ENCODE measurements around the gene VPS29.
"Not testable (repeated sequence)": the region's sequence is repeated elsewhere in the genome, so short reads cannot be mapped to it uniquely, and the experiment has no call there.

VPS29 gene

DNA sequence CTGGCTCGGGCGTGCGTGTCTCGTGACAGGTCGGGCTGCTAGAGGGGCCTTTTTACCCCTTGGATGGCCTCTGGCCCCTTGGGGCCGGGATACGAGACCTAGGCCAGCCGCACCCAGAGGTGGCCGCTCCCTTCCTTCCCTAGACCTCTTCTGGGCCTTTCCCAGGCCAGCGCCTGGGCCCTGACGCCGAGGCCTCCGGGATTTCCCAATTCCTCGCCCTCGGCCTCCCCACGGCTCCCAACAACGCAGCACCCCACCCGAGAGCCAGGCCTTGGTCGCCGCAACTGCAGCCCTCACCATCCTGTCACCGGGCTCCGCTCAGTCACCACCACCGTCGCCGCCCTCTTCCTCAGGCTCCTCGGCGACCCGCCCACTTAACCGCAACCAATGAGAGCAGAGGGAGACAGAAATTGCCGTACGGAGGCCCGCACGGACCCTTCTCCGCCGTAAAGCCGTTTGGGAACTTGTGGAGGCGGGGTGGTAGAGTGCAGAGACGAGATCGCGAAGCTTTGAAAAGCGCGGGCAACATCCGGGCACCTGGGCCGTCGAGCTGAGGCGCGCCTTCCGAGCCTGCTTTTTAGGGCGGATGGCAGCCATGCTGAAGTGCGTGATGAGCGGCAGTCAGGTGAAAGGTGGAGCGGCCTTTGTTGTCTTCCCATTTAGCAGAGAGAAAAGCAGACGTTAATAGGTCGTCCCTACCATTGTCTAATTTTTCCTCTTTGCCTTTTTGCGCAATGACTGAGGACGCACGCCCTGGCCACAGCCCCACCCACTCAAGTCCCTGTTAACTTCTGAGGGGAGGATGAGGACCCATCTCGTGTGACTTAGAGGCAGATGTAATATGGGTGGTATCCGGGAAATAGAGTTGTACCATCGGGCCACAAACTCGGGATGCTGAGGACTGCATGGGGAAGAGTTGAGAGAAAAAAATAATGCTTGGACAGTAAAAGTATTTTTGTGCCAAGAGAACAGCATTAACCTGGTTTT lies at the start of gene VPS29, which contains the start of gene RAD9B:
TSS of gene VPS29 (minus strand) at position 360 of the 987 bp plus-strand sequence. CDS start at position 300, 60 bp downstream.
TSS of gene RAD9B (plus strand) at position 580 of the 987 bp plus-strand sequence. CDS start at position 587, 7 bp downstream.
- peak; percentile 93 to 96 for DNase-seq (ENCODE audit: low read depth in 2 of 2)

DNA sequence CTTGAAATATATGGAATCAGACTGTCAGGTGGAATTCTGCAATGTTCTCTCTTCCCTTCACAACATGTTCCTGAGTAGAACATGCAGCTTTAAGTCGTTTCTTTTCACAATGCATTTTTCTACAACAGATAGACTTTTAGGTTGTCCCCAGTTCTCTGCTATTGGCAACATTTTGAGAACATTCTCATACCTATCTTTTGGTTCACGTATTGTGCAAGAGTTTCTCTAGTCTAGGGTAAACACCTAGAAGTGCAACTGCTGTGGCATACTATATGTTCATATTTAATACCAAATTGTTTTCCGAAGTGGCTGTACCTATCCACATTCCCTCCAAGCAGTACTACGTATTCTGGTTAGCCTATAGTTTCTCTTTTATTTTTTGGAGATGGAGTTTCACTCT lies 49.1 kb upstream of the VPS29 start:
- no peak for DNase-seq (ENCODE audit: low read depth in 2 of 2)

- DNase-seq (ENCODE audit: low read depth in 2 of 2): no peak
Observed at GRCh38 chr12:110549716-110550115, 47.8 kb upstream of the VPS29 start.

DNA sequence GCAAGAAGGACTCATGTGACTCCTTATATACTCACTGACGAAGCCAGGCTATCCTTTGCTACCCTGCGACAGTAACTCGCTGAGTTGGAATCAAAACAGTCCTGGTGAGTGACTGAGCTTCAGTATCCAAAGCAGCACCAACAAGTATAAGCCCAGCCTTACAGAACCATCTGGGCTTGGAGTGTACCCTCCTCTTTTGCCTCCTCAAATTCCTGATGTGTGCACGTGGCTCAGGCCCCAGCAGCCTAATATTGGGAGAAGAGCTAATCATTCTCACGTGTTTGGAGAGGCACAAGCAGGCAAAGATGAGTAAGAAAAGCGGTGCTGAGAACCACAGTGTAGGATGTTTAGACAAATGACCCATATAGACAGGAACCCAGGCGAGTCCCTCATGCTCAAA lies 46.8 kb upstream of the VPS29 start:
- no peak for DNase-seq (ENCODE audit: low read depth in 2 of 2)

DNA sequence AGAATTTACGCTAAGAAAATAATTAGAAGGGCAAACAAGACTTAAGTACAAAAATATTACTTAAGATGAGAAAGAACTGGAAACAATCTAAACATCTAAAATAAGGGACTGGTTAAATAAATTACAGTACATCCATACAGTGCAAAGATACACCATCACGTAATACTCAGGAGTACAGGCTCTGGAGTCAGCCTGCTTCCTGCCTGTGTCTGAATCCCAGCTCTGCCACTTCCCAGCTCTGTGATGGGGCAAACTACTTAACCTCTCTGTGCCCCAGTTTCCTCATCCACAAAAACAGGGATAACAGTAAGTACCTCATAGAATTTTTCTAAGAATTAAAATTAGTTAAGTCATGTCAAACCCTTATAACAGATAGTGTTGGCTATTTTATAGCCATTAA lies 45.2 kb upstream of the VPS29 start:
- no peak for DNase-seq (ENCODE audit: low read depth in 2 of 2)

- no peak for DNase-seq (ENCODE audit: low read depth in 2 of 2)
Observed at GRCh38 chr12:110546339-110546738, 44.4 kb upstream of the VPS29 start.

- DNase-seq (ENCODE audit: low read depth in 2 of 2): no peak
Observed at GRCh38 chr12:110545812-110546211, 43.9 kb upstream of the VPS29 start.

- not testable (repeated sequence) for DNase-seq (ENCODE audit: low read depth in 2 of 2)
Observed at GRCh38 chr12:110545259-110545658, 43.3 kb upstream of the VPS29 start.

GRCh38 chr12:110543965-110544364 lies 42.1 kb upstream of the VPS29 start:
- no peak for DNase-seq (ENCODE audit: low read depth in 2 of 2)

DNA sequence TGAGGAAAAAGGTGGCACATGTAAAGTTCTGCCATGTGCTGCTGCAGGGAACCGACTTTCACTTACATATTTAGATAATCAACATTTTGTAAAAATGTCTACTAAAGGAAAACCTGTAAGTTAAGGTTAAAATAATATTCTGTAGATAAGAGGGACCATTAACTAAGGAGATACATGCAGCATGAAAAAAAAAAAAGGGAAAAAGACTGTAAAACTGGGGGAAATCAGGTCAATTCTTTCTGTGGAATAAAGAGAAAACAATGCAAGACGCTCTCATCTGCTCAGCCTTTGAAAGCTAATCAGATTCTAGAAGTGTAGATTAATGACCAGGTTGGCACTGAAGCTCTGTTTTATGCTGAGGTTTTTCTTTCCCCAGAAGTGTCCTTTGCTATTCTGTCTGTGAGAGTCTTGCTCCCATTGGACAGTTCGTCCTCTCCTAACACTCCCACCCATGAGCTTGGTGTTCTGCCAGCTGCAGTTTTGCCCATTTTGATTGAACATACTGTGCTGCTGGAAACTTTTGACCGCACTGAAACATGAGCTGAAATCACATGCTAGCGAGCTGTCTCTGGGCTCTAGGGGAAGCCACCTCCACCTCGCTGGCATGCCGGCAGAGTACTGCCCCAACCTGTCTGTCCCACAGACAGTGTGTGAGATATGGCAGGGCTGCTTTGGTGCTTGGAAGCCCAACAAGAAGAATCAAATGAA lies 41.5 kb upstream of the VPS29 start:
- DNase-seq (ENCODE audit: low read depth in 2 of 2): no peak

DNA sequence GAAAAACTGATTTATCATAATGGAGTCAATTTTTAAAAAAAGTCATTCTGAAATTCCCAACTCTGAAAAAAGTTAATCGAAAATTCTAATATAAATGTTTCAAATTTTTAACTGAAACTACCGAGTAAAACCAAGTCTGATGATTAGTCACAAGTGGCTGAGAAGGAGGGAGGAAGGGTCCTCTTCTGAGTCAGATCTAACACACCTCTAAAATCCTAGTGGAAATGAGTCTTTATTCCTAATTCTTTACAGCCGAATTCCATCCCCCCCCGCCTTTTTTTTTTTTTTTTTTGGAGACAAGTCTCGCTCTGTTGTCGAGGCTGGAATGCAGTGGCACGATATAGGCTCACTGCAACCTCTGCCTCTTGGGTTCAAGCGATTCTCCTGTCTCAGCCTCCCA lies 38.1 kb upstream of the VPS29 start:
- no peak for DNase-seq (ENCODE audit: low read depth in 2 of 2)

DNA sequence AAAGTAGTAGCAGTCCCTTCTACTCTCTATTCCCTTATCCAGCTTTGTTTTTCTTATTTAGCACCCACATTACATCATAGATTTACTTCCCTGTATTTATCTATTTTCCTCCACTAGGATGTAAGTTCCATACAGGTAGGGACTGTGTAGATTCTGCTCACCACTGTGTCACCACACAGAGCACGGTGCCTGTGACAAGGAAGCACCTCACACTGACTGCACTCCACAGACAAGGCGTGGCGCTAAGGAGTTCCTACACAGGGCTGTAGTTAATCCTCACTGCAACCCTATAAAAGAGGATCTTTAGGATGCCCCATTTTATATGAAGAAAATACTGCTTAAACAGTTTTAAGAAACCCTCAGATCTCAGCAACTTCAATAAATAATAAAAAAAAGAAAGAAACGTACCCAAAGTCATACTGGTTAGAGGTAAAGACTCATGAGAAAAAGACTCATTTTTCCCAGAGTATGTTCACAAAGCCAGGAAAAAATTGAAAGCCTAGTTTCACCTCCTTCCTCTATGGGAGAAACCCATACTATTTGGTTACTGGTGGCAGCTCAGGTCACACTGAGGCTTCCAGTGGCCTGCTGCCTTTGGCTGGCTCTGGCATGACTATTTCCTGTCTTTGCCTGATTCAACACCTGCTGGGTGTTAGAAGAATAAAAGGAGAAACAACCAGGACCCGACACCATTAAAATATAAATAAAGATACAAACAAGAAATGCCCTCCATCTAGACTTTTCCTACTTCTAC lies 37.1 kb upstream of the VPS29 start:
- DNase-seq (ENCODE audit: low read depth in 2 of 2): no peak

- DNase-seq (ENCODE audit: low read depth in 2 of 2): no peak
Observed at GRCh38 chr12:110537605-110538409, 35.9 kb upstream of the VPS29 start.

GRCh38 chr12:110536834-110537604 lies 35.1 kb upstream of the VPS29 start:
- DNase-seq (ENCODE audit: low read depth in 2 of 2): no peak

- no peak for DNase-seq (ENCODE audit: low read depth in 2 of 2)
Observed at GRCh38 chr12:110534811-110535210, 32.9 kb upstream of the VPS29 start.

GRCh38 chr12:110533607-110534006 lies 31.7 kb upstream of the VPS29 start:
- no peak for DNase-seq (ENCODE audit: low read depth in 2 of 2)

GRCh38 chr12:110532644-110533043 lies 30.7 kb upstream of the VPS29 start:
- DNase-seq (ENCODE audit: low read depth in 2 of 2): no peak

- no peak for DNase-seq (ENCODE audit: low read depth in 2 of 2)
Observed at GRCh38 chr12:110531741-110532333, 29.9 kb upstream of the VPS29 start.

DNA sequence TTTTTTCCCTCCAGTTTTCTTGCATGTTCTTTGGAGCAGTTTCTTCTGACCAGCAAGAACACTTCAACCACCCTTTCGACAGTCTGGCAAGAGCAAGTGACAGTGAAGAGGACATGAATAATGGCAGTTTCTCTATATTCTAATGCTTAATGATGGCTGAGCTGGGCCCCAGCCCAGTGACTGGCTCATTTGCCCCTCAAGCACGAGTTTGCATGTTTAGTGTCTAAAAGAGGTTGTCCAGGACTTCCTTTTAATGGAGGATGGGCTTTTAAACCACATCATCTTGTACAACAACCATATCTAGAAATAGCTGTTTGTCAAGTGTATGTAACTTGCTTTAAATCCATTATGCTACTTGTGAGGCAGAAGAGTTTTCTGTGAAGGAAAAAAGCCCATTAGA lies 28.6 kb upstream of the VPS29 start:
- no peak for DNase-seq (ENCODE audit: low read depth in 2 of 2)

- no peak for DNase-seq (ENCODE audit: low read depth in 2 of 2)
Observed at GRCh38 chr12:110528277-110528839, 26.4 kb upstream of the VPS29 start.
